CD4-positive, alpha-beta T cell treated with Interferon alpha-2 for 1 hour (primary cell): ENCODE results near the gene SH3GL1.

Experiments
- DNase-seq, 2 donors: peaks; one replicate each; pipeline ENCODE4 v3.0.0-alpha.2; 2020 to 2022

Gene SH3GL1

DNA sequence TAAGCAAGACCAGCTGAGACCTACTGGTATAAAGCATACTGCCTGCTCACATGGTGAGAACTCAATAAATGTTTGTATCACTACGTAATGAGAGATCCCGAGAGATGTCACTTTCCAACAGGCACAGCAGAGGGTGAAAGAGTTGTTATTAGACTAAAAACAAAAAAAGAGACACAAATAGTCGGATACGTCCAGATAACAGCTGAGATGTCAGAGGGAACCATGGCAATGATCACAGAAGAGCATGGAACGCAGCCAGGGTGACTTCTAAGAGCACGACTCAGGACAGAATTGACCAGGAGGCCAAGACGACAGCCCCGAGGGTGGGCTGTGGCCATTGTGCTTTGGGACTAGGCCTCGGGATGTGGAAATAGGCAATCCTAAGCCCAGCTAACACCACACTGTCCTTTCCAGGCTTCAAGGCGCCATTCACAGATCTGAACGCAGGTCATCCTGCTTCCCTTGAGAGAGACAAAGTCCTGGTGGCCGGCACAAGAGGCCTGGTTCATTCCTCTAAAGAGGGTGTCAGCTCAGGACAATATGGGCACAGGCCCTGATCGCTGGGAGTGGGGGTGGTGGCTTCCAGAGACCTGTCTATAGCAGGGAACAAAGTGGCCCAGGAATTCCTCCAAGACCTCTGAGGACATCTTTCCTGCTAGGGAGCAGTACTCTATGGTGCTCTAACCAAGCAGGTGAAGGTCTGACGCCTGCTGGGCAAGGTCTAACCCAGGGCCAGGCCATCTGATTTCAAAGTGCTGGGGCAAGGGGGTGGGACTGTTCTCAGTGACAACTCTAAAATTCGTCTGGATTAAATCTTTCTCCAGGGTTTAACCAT, 3.2 kb downstream of the SH3GL1 start:
- DNase-seq: no peak

- DNase-seq: no peak
These were observed 6.3 kb downstream of the SH3GL1 start for GRCh38 chr19:4393947-4394590.

GRCh38 chr19:4391701-4392483, 8.5 kb downstream of the SH3GL1 start:
- no peak for DNase-seq

- no peak for DNase-seq
These were observed 9.0 kb downstream of the SH3GL1 start for GRCh38 chr19:4391306-4391693.

DNA sequence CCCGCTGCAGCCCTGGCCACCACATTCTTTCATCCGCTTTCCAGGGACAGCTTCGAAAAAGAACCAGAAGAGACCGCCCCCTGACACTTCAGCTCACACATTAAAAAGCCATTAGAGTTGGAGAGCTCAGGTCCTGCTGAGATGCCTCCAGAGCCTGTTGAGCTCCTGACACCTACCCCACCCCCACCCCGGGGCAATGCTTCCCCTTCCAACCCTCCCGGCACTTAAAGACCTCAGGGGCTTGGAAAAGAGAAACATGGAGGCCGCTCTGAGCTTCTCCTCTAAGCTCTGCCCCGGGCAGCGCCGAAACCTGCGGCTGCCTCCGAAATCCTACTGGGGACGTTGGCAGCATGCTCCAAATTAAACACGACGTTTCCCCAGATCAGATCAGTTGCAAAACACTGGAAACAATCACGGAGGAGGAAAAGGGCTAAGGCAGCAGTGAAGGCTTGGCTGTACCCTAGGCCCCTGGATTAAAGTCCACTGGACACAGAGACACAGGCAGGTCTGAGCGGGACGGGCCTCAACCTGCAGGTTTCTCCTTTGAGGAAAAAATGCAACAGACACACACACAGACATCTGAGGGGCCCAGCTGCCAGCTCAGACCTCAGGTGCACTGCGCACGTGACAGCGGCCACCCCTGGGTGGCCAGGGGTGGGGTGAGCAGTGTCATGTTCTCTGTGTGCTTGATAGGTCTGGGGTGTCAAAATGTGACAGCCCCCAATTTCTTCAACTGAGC, 9.6 kb downstream of the SH3GL1 start:
- DNase-seq: no peak

DNA sequence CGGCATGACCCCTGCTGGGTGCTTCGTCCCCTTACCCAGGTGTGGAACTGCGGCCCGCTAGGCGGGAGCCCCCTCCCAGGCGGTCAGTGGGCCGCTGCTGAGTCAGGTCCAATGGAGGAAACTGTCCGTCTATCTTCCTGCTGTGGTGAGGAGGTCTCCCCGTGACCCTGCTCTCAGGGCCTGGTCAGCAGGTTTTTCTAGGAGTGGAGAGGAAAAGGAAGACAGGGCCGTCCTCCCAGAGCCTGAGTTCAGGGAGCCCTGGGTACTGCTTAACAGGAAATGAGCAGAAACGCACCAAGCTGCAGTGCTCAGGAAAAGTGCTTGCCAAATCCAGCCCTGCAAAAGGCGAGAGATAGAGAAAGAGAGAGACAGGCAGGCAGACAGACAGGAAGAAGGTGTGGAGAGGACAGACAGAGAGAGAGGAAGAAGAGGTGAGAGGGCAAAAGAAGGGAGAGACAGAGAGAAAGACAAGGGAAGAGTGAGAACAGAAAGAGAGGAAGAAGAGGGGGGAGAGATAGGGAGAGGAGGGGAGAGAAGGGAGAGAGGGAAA, 10.3 kb downstream of the SH3GL1 start:
- no peak for DNase-seq

DNA sequence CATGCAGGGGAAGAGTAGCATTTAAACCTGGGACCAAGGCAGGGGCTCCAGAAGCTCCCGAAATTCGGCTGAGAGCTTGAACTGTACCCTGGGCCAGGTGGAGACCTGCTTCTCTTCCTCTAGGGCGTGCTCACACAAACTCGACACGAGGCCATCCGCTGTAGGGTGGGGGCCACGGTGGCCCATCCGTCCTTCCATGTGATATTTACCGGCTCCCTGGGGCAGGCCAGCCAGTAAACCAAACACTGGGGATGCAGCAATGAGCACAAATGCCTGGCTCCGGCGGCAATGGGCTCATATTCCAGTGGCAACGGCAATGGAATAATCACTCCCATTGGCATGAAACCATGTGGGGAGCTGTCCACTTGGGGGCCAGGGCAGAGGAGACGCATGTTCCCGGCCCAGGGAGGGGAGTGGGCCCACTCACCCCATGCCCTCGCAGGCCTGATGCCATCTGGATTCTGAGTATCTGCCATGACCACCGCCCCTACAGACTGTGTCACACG, 10.8 kb downstream of the SH3GL1 start:
- no peak for DNase-seq

GRCh38 chr19:4389064-4389375, 11.3 kb downstream of the SH3GL1 start:
- no peak for DNase-seq

DNA sequence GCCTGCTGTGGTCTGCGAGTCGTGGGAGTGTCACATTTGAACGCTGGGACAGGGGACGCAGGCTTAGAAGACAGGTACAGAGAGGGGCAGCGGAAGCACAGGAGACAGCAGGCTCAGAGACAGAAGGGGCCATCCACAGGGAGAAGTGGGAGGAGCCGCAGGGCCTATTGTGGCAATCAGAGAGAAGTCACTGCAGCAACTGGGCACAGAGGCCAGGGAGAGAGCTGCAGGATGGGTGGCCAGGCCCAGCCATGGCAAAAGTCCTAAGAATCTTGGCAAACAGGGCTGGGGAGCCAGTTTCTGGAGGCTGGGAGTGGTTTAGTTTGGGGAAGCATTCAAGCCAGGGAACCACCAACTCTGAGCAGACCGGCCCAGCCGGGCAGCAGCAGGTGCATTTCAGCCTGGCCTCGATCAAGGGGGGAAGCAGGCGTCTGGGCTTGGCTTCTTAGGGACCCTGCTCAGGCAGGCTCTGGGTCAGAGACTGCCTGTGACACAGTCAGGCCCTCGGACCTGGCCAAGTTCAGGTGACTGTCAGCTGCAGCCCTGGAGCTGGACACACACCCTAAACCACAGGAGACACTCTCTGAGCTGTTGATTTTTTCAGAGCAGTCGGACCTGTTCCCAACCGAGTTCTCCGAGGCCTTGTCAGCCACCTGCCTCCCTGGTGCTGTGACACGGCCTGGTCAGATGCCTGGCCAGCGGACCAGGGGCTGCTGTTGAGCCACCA, 11.8 kb downstream of the SH3GL1 start:
- no peak for DNase-seq

DNA sequence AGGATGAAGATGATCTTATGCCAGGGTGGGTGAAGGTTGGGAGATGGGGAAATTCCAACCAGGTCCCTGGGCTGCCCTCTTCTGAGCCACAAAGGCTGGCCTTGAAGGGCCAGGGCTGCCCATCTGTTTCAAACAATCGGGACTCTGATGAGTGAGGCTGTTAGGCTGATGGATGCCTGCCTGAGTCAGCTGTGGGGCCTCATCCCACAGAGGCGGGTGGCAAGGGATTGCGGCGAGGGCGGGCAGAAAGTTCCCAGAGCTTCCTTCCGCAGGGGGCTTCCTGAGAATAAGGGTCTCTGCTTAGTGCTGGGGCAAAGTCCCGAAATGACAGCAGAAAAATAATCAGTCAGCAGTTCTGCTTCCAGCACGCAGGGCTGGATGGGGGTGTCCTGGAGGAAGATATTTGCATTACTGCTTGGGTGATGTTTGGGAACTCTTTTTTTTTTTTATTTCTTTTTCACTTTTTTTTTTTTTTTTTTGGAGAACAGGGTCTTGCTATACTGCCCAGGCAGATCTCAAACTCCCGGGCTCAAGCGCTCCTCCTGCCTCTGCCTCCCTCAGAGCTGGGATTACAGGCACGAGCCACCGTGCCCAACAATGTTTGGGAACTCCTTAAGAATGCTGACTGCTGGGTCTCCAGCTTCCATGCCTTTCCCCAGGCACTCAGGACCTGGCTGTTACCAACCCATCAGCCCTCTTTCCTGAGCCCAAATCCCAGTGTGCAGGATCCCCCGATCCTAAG, 14.1 kb downstream of the SH3GL1 start:
- no peak for DNase-seq

GRCh38 chr19:4385291-4386040, 14.9 kb downstream of the SH3GL1 start:
- DNase-seq: no peak

DNA sequence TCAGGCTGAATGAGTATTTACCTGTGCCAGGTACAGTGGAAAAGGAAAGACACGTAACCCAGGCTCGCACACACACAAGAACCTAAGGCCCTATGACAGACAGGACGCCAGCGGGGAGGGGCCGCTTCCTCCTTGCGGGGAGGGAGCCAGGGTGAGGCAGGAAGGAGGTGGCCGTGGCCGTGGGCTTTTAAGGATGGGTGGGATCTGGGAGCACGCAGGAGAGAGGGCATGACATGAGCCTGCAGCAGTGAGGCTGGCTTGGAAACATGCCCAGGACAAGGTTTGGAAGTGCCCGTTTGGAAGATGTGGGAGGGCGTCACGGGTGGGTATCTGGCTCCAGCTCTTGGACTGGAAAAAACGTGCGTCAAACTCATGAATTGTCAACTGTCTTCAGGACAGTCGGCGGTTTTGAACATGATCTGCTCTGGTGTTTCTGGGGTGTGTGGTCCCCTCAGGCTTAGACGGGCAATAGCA, 20.1 kb downstream of the SH3GL1 start:
- DNase-seq: peak; percentile 40 to 63

- DNase-seq: peak in 1 of 2 donors; percentile 33
These were observed 20.7 kb downstream of the SH3GL1 start for GRCh38 chr19:4379383-4380253.

DNA sequence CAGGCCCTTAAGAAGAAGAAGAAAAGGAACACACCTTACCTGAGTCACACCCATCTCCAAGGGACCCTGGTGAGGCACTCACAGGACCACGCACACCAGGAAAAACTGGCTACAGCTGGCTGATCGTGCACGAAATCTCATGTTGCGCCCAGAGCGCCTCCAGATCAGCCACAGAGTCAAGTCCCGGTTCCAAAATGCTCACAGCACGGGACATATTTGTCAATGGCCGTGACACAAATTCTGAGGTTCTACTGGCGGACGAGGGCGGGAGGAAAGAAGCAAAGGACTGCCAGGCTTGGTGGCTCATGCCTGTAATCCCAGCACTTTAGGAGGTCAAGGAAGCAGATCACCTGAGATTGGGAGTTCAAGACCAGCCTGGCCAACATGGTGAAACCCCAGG, 21.5 kb downstream of the SH3GL1 start:
- no peak for DNase-seq

DNA sequence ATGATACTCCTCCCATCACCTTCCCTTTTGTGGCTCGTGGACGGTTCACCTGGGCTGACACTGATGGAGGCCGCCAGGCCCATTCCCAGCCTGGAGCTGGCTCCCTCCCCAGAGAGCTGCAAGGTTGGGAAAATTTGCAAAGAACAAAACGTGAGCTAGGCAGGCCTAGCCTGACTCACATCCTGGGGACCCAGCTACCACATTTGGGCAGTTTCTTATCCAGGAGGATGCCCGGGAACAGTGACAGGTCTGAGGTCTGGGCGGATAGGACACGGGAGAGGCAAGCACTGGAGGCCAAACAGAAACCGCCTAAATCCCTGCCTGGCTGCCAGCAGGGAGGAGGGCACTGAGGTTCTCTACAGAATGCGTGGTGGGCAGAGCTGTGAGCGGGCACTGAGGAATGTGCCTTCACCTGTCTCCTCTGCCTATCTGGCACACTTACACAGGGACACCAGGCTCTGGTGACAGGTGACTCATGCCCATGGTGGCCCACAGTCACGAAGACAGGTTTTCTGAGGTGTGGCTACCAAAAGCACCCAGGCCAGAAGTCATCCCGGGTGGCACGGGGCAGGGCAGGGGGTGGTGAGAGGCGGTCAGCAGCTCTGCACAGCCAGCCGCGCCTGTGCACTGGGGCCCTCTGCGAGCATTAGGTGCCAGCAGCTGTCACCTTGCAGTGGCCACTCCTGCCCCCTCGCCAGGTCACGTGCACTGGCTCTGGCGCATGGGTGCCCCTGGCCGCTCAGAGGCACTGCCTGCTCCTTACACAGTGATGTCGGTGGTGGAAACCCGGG, 23.2 kb downstream of the SH3GL1 start:
- no peak for DNase-seq

GRCh38 chr19:4376671-4376990, 23.7 kb downstream of the SH3GL1 start:
- DNase-seq: no peak

- DNase-seq: no peak
These were observed 24.2 kb downstream of the SH3GL1 start for GRCh38 chr19:4376028-4376670.
